ENCODE results near the gene SLC2A11. TPM values are rescaled to one million over a fixed set of nuclear protein-coding genes. Genes with fewer than 3 reads are reported as not detected.
A peak's percentile ranks its signal among the peaks of the same experiment; 100 is the strongest.

The SLC2A11 gene
- total RNA-seq, 2 experiments from 2014 or later = 16.4 to 50.2 TPM

DNA sequence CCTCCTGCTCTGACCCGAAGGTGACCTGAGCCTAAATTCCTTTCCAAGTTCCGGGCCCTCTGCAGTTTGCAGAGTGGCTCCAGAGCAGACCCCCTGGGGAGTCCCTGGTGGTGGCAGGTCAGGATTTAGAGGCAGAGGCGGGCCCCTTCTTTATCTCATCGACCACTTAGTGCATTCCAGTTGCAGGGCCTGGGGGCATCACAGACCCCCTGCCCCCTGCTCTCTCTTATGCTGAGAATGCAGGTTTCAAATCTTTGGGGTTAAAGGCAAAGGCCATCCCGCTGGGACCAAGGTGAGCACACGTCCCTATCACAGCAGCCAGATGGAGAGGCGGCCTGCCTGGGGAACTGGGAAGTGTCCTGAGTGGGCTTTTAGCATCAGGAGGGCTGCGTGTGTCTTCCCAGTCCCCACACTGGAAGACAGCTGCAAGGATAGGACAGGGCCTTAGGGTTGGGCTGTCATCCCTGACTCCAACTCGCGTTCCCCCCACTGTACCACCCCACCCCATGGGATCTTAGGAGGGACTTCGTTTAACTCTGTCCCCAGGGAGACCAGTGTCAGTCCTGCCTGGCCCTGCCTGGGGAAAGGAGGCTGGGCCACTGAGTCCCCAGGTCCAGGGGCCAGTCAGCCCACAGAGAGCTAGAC is 30.2 kb upstream of the SLC2A11 start:
- ChIA-PET POLR2A (interaction anchor here (0.6 to 1.3 kb wide), 2 partner anchors 30 to 90 kb away, joined by 3 to 6 read pairs; partner anchors contain the start of gene SLC2A11), CTCF (ENCODE audit: unreplicated experiment) (no interaction called here)
- Histone ChIP-seq H3K79me2 (ENCODE audit: insufficient read depth, low read depth, low read length) (no peaks in the 10 kb centered on the region; the same call in 1 of the 2 replicates), H2AFZ (ENCODE audit: low read length) (no peak overlapping the region), H4K20me1 (ENCODE audit: insufficient read depth, low read length) (no peaks in the 10 kb centered on the region), H3K4me2 (ENCODE audit: low read length) (no peak overlapping the region), H3K9me2 (ENCODE audit: insufficient read depth, low read length) (no peaks in the 10 kb centered on the region), H3K4me3 (ENCODE audit: low read depth, low read length, poor library complexity, severe bottlenecking) (no peak overlapping the region), H3K27ac (ENCODE audit: low read depth, low read length, poor library complexity, severe bottlenecking) (peak overlapping the region; percentile 63), H3K4me1 (ENCODE audit: insufficient read depth, low read length, poor library complexity, severe bottlenecking) (peaks cover 20% of the 10 kb centered on the region), H3K36me3 (ENCODE audit: insufficient read depth, low read length) (peaks cover 98% of the 10 kb centered on the region), H3K9me3 (ENCODE audit: low read length) (no peaks in the 10 kb centered on the region)
- DNase-seq (ENCODE audit: low spot score) = no peak
- no peak for TF ChIP-seq EZH2phosphoT487 (IDR thresholded peaks at IDR 0.05; ENCODE audit: borderline replicate concordance, low read depth, low read length)
- TF ChIP-seq CTCF (conservative IDR thresholded peaks at IDR 0.05; ENCODE audit: low read length) = no peak
- intact Hi-C loops (cut with micrococcal nuclease; ENCODE audit: unreplicated experiment) = no loop called here
- BruUV-seq (replicated peaks) = no TSS peak

- CTCF ChIA-PET (ENCODE audit: unreplicated experiment) = interaction anchor here (0.5 kb wide), 1 partner anchor 15 kb away, joined by 14 read pairs; no protein-coding TSS in a partner anchor
- intact Hi-C loops (cut with micrococcal nuclease; ENCODE audit: unreplicated experiment) = no loop called here
- Histone ChIP-seq H3K4me3 (ENCODE audit: low read depth, low read length, poor library complexity, severe bottlenecking) (no peak overlapping the region), H3K9me2 (ENCODE audit: insufficient read depth, low read length) (no peaks in the 10 kb centered on the region), H2AFZ (ENCODE audit: low read length) (no peak overlapping the region), H3K4me1 (ENCODE audit: insufficient read depth, low read length, poor library complexity, severe bottlenecking) (peaks cover 20% of the 10 kb centered on the region), H3K4me2 (ENCODE audit: low read length) (no peak overlapping the region), H3K36me3 (ENCODE audit: insufficient read depth, low read length) (peaks cover 98% of the 10 kb centered on the region), H3K9me3 (ENCODE audit: low read length) (no peaks in the 10 kb centered on the region), H3K79me2 (ENCODE audit: insufficient read depth, low read depth, low read length) (no peaks in the 10 kb centered on the region; the same call in 1 of the 2 replicates), H4K20me1 (ENCODE audit: insufficient read depth, low read length) (no peaks in the 10 kb centered on the region), H3K27ac (ENCODE audit: low read depth, low read length, poor library complexity, severe bottlenecking) (no peak overlapping the region)
- DNase-seq (ENCODE audit: low spot score) = no peak
- no peak for TF ChIP-seq CTCF (conservative IDR thresholded peaks at IDR 0.05; ENCODE audit: low read length)
- no peak for TF ChIP-seq EZH2phosphoT487 (IDR thresholded peaks at IDR 0.05; ENCODE audit: borderline replicate concordance, low read depth, low read length)
- BruUV-seq (replicated peaks) = no TSS peak
- POLR2A ChIA-PET = no interaction called here
These were observed 28.6 kb upstream of the SLC2A11 start for GRCh38 chr22:23828800-23829680.

All from OCI-LY7 (cell line).